Lower leg skin (tissue), 3 donors: ENCODE results near the gene LYSMD3.

ENCODE experiments used
- CTCF ChIP-seq, 3 donors: fragments of 450-650 bp; IDR thresholded peaks; one replicate each; pipeline ENCODE4 v1.5.1; 2016; ENCODE audit warnings: antibody characterized with exemption in 3 of 3, mild to moderate bottlenecking in 3 of 3, moderate library complexity in 2 of 3
- POLR2A ChIP-seq, 2 donors: fragments of 450-650 bp; IDR thresholded peaks; one replicate each; pipeline ENCODE4 v1.6.1; 2016 to 2017; ENCODE audit warnings: antibody characterized with exemption in 2 of 2, mild to moderate bottlenecking in 1 of 2, moderate library complexity in 1 of 2

GRCh38 chr5:90550963-90551362, 21.6 kb upstream of the LYSMD3 start:
- TF ChIP-seq CTCF (IDR thresholded peaks at IDR 0.05): no peak
- no peak for TF ChIP-seq POLR2A (IDR thresholded peaks at IDR 0.05)
